HCT116 (cell line): ENCODE measurements around the gene ASB15. TPM values are rescaled to one million over a fixed set of nuclear protein-coding genes. Genes with fewer than 3 reads are reported as not detected.

Experiments used
- ATAC-seq: fragments of 200-7000 bp; cut with Tn5 transposase; 2 replicates; pipeline ENCODE4 v1.9.1; 2020; ENCODE audit warnings: mild to moderate bottlenecking, moderate library complexity
- BruUV-seq: library from RNA; stranded (reverse); fragments of 400-500 nt; replicated peaks from 2 replicates; lab custom pipeline; 2021; lab: Mats Ljungman, UMichigan
- CTCF ChIA-PET: fragments of 300-600 bp; sonication (Branson Sonifier 250); formaldehyde crosslinking; loops from one replicate; lab custom pipeline; 2021; ENCODE audit warnings: antibody characterized with exemption; lab: Charles Lee
- POLR2A ChIA-PET: fragments of 300-600, 350-600 bp; sonication (Branson Sonifier 250); formaldehyde crosslinking; loops from one replicate; lab custom pipeline; 2021; ENCODE audit warnings: antibody characterized with exemption; lab: Charles Lee
- RAD21 ChIA-PET, 2 experiments: fragments of 300-600 bp; sonication (Branson Sonifier 250); formaldehyde crosslinking; loops; one replicate each; lab custom pipeline; 2023; ENCODE audit warnings: low total read pairs in 2 of 2; ENCODE audit not compliant: uncharacterized antibody in 2 of 2, unreplicated experiment in 2 of 2, low non-redundant PET in 1 of 2; lab: Charles Lee
- DNase-seq: peaks from one replicate; pipeline ENCODE4 v3.0.0-alpha.2; 2010; ENCODE audit warnings: low read depth, low spot score
- H2AFZ ChIP-seq: fragments of 200-600 bp; shearing (Covaris generic), sonication (generic); 2 replicates; pipeline ENCODE4 v1.6.1; 2017; ENCODE audit warnings: low read depth, mixed run types, mixed read lengths, antibody characterized with exemption, low read length; ENCODE audit not compliant: poor library complexity, severe bottlenecking
- H3K27ac ChIP-seq: 2 replicates; pipeline ENCODE4 v1.5.1; 2012; ENCODE audit warnings: low read depth, low read length
- H3K27me3 ChIP-seq: fragments of 200-600 bp; sonication (generic); 2 replicates; pipeline ENCODE4 v1.6.1; 2016; ENCODE audit warnings: mixed run types, low read length, mixed read lengths; ENCODE audit not compliant: insufficient read depth
- H3K36me3 ChIP-seq, 2 experiments: fragments of 200-500 bp in 1 of 2; fragments of 200-600 bp in 1 of 2; sonication (Bioruptor generic) in 1 of 2; sonication (generic) in 1 of 2; 2 replicates each; pipeline versions ENCODE4 v1.5.1 to v1.6.1; 2014 to 2016; ENCODE audit warnings: low read length in 2 of 2, inconsistent platforms in 1 of 2, mixed read lengths in 1 of 2, mixed run types in 1 of 2; ENCODE audit not compliant: insufficient read depth in 2 of 2, control insufficient read depth in 1 of 2
- H3K4me1 ChIP-seq, 2 experiments: fragments of 200-600 bp in 1 of 2; sonication (generic) in 1 of 2; 2 replicates each; pipeline versions ENCODE4 v1.5.1 to v1.6.1; 2012 to 2017; ENCODE audit warnings: low read length in 2 of 2, inconsistent platforms in 1 of 2, mild to moderate bottlenecking in 1 of 2, mixed read lengths in 1 of 2, mixed run types in 1 of 2, moderate library complexity in 1 of 2; ENCODE audit not compliant: insufficient read depth in 2 of 2, control insufficient read depth in 1 of 2
- H3K4me2 ChIP-seq: fragments of 200-600 bp; sonication (generic); 2 replicates; pipeline ENCODE4 v1.6.1; 2017; ENCODE audit warnings: mixed run types, low read length, mixed read lengths
- H3K4me3 ChIP-seq, 2 experiments: fragments of 200-600 bp in 1 of 2; sonication (generic) in 1 of 2; replicated peaks in 1 of 2; 2 replicates each; pipeline ENCODE4 v1.5.1; 2011 to 2016; ENCODE audit warnings: low read length in 2 of 2, control low read depth in 1 of 2, low read depth in 1 of 2, mild to moderate bottlenecking in 1 of 2, mixed read lengths in 1 of 2, mixed run types in 1 of 2
- H3K79me2 ChIP-seq: fragments of 200-600 bp; sonication (generic); 2 replicates; pipeline ENCODE4 v1.6.1; 2017; ENCODE audit warnings: mild to moderate bottlenecking, mixed run types, low read length, moderate library complexity, mixed read lengths; ENCODE audit not compliant: insufficient read depth
- H3K9ac ChIP-seq: fragments of 200-600 bp; sonication (generic); 2 replicates; pipeline ENCODE4 v1.6.1; 2016; ENCODE audit warnings: low read length, mixed read lengths
- H3K9me2 ChIP-seq: fragments of 200-600 bp; sonication (generic), shearing (Covaris generic); 2 replicates; pipeline ENCODE4 v1.6.1; 2017; ENCODE audit warnings: mixed run types, mild to moderate bottlenecking, moderate library complexity; ENCODE audit not compliant: insufficient read depth
- H3K9me3 ChIP-seq, 2 experiments: fragments of 200-500 bp in 1 of 2; fragments of 200-600 bp in 1 of 2; sonication (Bioruptor generic) in 1 of 2; sonication (generic) in 1 of 2; 2 replicates each; pipeline ENCODE4 v1.6.1; 2014 to 2017; ENCODE audit warnings: low read length in 2 of 2, mixed read lengths in 2 of 2, inconsistent platforms in 1 of 2, low read depth in 1 of 2, mild to moderate bottlenecking in 1 of 2, mixed run types in 1 of 2, moderate library complexity in 1 of 2; ENCODE audit not compliant: control insufficient read depth in 1 of 2, insufficient read depth in 1 of 2
- H4K20me1 ChIP-seq: fragments of 200-600 bp; sonication (generic), shearing (Covaris generic); 2 replicates; pipeline ENCODE4 v1.6.1; 2017; ENCODE audit warnings: mixed run types, mild to moderate bottlenecking, moderate library complexity; ENCODE audit not compliant: insufficient read depth
- CBX3 ChIP-seq: IDR thresholded peaks from 2 replicates; pipeline ENCODE4 v1.6.1; 2012; ENCODE audit warnings: low read depth
- CEBPB ChIP-seq: IDR thresholded peaks from 2 replicates; pipeline ENCODE4 v1.6.1; 2012; ENCODE audit warnings: low read depth
- CTCF ChIP-seq, 3 experiments: fragments of 200-600 bp in 1 of 3; sonication (generic) in 1 of 3; IDR thresholded peaks in 2 of 3; conservative IDR thresholded peaks in 1 of 3; 2 replicates each; pipeline ENCODE4 v1.5.1; 2012 to 2017; ENCODE audit warnings: low read depth in 2 of 3, low read length in 2 of 3, antibody characterized with exemption in 1 of 3, borderline replicate concordance in 1 of 3, control low read depth in 1 of 3, mild to moderate bottlenecking in 1 of 3, mixed read lengths in 1 of 3, mixed run types in 1 of 3, moderate library complexity in 1 of 3; ENCODE audit not compliant: insufficient read depth in 1 of 3
- EZH2 ChIP-seq: fragments of 200-600 bp; sonication (generic); IDR thresholded peaks from 2 replicates; pipeline ENCODE4 v1.6.1; 2017; ENCODE audit warnings: antibody characterized with exemption, mixed run types
- EZH2phosphoT487 ChIP-seq: fragments of 200-600 bp; IDR thresholded peaks from 2 replicates; pipeline ENCODE4 v1.6.1; 2018; ENCODE audit warnings: antibody characterized with exemption, borderline replicate concordance
- FOSL1 ChIP-seq: IDR thresholded peaks from 2 replicates; pipeline ENCODE4 v1.6.1; 2012; ENCODE audit warnings: low read depth
- JUND ChIP-seq: IDR thresholded peaks from 2 replicates; pipeline ENCODE4 v1.6.1; 2012
- POLR2A ChIP-seq: IDR thresholded peaks from 2 replicates; pipeline ENCODE4 v1.7.0; 2011; ENCODE audit warnings: borderline replicate concordance; ENCODE audit not compliant: insufficient read depth, insufficient read length; ENCODE audit errors: extremely low read depth
- POLR2AphosphoS5 ChIP-seq: IDR thresholded peaks from 2 replicates; pipeline ENCODE4 v1.6.1; 2011; ENCODE audit warnings: mild to moderate bottlenecking, low read depth, low read length, moderate library complexity
- RAD21 ChIP-seq: IDR thresholded peaks from 2 replicates; pipeline ENCODE4 v1.6.1; 2012; ENCODE audit warnings: low read depth, mild to moderate bottlenecking
- REST ChIP-seq: IDR thresholded peaks from 2 replicates; pipeline ENCODE4 v1.6.1; 2012; ENCODE audit warnings: low read depth
- SIN3A ChIP-seq: IDR thresholded peaks from 2 replicates; pipeline ENCODE4 v1.6.1; 2012; ENCODE audit warnings: low read depth
- SP1 ChIP-seq: IDR thresholded peaks from 2 replicates; pipeline ENCODE4 v1.6.1; 2012; ENCODE audit warnings: low read depth
- TCF7L2 ChIP-seq: IDR thresholded peaks from 2 replicates; pipeline ENCODE4 v1.7.0; 2011; ENCODE audit warnings: borderline replicate concordance, inconsistent platforms; ENCODE audit not compliant: insufficient read depth, insufficient read length; ENCODE audit errors: extremely low read depth
- YY1 ChIP-seq: IDR thresholded peaks from 2 replicates; pipeline ENCODE4 v1.6.1; 2011; ENCODE audit warnings: low read length, low read depth, moderate library complexity, mild to moderate bottlenecking; ENCODE audit not compliant: insufficient replicate concordance; ENCODE audit errors: extremely low read depth
- ZFX ChIP-seq: fragments of 450-650 bp; IDR thresholded peaks from 2 replicates; pipeline ENCODE4 v1.6.1; 2017
- intact Hi-C: fragments of 100-400 bp; cut with micrococcal nuclease; formaldehyde crosslinking; loops from 2 replicates; pipeline ENCODE4 v1.10.0; 2022
- total RNA-seq: library from RNA; stranded (reverse); gene quantifications from one replicate; pipeline ENCODE4 v1.2.1, GENCODE V29; 2021; ENCODE audit not compliant: unreplicated experiment
- TF ChIP-seq, protein P1 (sequence below): IDR thresholded peaks from 2 replicates; pipeline ENCODE4 v1.6.1; 2012
- TF ChIP-seq, protein P2 (sequence below): IDR thresholded peaks from 2 replicates; pipeline ENCODE4 v1.6.1; 2012

Gene ASB15
- total RNA-seq, 1 experiment from 2014 or later, result not detected

GRCh38 chr7:123674399-123675180 lies 73.0 kb downstream of the ASB15 start:
- CTCF ChIA-PET, result interaction anchor here (1.0 to 2.2 kb wide), 2 partner anchors 8 to 38 kb away, joined by 4 to 7 read pairs; no protein-coding TSS in a partner anchor
- intact Hi-C loops, result no loop called here
- H2AFZ ChIP-seq, result no peak overlapping the region
- H3K4me2 ChIP-seq, result no peak overlapping the region
- no peak for DNase-seq
- no peak overlapping the region for H3K27ac ChIP-seq
- no peak for TF ChIP-seq CEBPB
- TF ChIP-seq TCF7L2, result no peak
- no peak for TF ChIP-seq JUND
- no peak for TF ChIP-seq CBX3
- no peak for TF ChIP-seq POLR2A
- TF ChIP-seq EZH2, result no peak
- no peak for TF ChIP-seq YY1
- no peak for TF ChIP-seq POLR2AphosphoS5
- no peak for TF ChIP-seq SP1
- TF ChIP-seq EZH2phosphoT487, result no peak
- TF ChIP-seq REST, result no peak
- no peak for TF ChIP-seq ZFX
- TF ChIP-seq, protein P1, sequence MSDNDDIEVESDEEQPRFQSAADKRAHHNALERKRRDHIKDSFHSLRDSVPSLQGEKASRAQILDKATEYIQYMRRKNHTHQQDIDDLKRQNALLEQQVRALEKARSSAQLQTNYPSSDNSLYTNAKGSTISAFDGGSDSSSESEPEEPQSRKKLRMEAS, result no peak
- TF ChIP-seq SIN3A, result no peak
- TF ChIP-seq CTCF (IDR thresholded peaks at IDR 0.05 in 2 of 3, conservative IDR thresholded peaks at IDR 0.05 in 1 of 3; ENCODE audit: borderline replicate concordance in 1 of 3, insufficient read depth in 1 of 3, low read depth in 2 of 3, low read length in 2 of 3), result no peak
- TF ChIP-seq, protein P2, sequence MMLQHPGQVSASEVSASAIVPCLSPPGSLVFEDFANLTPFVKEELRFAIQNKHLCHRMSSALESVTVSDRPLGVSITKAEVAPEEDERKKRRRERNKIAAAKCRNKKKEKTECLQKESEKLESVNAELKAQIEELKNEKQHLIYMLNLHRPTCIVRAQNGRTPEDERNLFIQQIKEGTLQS, result no peak
- TF ChIP-seq FOSL1, result no peak
- TF ChIP-seq RAD21, result no peak
- no peaks in the 10 kb centered on the region for H3K36me3 ChIP-seq
- RAD21 ChIA-PET, result no interaction called here
- H3K9ac ChIP-seq, result no peak overlapping the region
- H3K27me3 ChIP-seq, result no peaks in the 10 kb centered on the region
- no peak overlapping the region for H3K4me3 ChIP-seq
- no peaks in the 10 kb centered on the region for H3K79me2 ChIP-seq
- POLR2A ChIA-PET, result no interaction called here
- BruUV-seq, result no TSS peak
- no peak for ATAC-seq
- H3K9me2 ChIP-seq, result no peaks in the 10 kb centered on the region
- no peaks in the 10 kb centered on the region for H3K9me3 ChIP-seq
- H4K20me1 ChIP-seq, result no peaks in the 10 kb centered on the region
- no peaks in the 10 kb centered on the region for H3K4me1 ChIP-seq
